H9 (cell line): ENCODE results near the gene SWAP70. TPM values are rescaled to one million over a fixed set of nuclear protein-coding genes. Genes with fewer than 3 reads are reported as not detected.

Experiments used
- DNase-seq: peaks from one replicate; pipeline ENCODE4 v3.0.0-alpha.2; 2017
- H2AFZ ChIP-seq: one replicate; pipeline ENCODE4 v1.6.1; 2013; ENCODE audit warnings: mild to moderate bottlenecking, low read length, control low read depth, moderate library complexity
- H2AK5ac ChIP-seq: 2 replicates; pipeline ENCODE4 v1.6.1; 2013; ENCODE audit warnings: low read length, control low read depth, mixed read lengths; ENCODE audit not compliant: insufficient read length
- H2BK120ac ChIP-seq: one replicate; pipeline ENCODE4 v1.6.1; 2013; ENCODE audit warnings: low read depth, mild to moderate bottlenecking, low read length, control low read depth, inconsistent platforms; ENCODE audit not compliant: poor library complexity, severe bottlenecking
- H2BK12ac ChIP-seq: 2 replicates; pipeline ENCODE4 v1.6.1; 2013; ENCODE audit warnings: low read length, control low read depth, mixed read lengths, low read depth; ENCODE audit not compliant: insufficient read length
- H2BK15ac ChIP-seq: 2 replicates; pipeline ENCODE4 v1.6.1; 2013; ENCODE audit warnings: low read depth, low read length, control low read depth
- H2BK20ac ChIP-seq: one replicate; pipeline ENCODE4 v1.6.1; 2013; ENCODE audit warnings: low read depth, mild to moderate bottlenecking, low read length, control low read depth, inconsistent platforms; ENCODE audit not compliant: poor library complexity, severe bottlenecking
- H2BK5ac ChIP-seq: 2 replicates; pipeline ENCODE4 v1.6.1; 2013; ENCODE audit warnings: low read length, control low read depth, mixed read lengths; ENCODE audit not compliant: insufficient read length
- H3K14ac ChIP-seq: 2 replicates; pipeline ENCODE4 v1.6.1; 2013; ENCODE audit warnings: low read length, control low read depth; ENCODE audit not compliant: insufficient read depth
- H3K18ac ChIP-seq: 2 replicates; pipeline ENCODE4 v1.6.1; 2013; ENCODE audit warnings: low read depth, mild to moderate bottlenecking, mixed read lengths, low read length, control low read depth; ENCODE audit not compliant: insufficient read length
- H3K23ac ChIP-seq: 2 replicates; pipeline ENCODE4 v1.6.1; 2013; ENCODE audit warnings: low read length, control low read depth, mixed read lengths, low read depth; ENCODE audit not compliant: insufficient read length
- H3K23me2 ChIP-seq: 2 replicates; pipeline ENCODE4 v1.6.1; 2013; ENCODE audit warnings: low read depth, mild to moderate bottlenecking, mixed read lengths, low read length, control low read depth; ENCODE audit not compliant: insufficient read length, poor library complexity, severe bottlenecking
- H3K27ac ChIP-seq: 2 replicates; pipeline ENCODE4 v1.5.1; 2013; ENCODE audit warnings: low read length, control low read depth, mixed read lengths, low read depth; ENCODE audit not compliant: insufficient read length
- H3K27me3 ChIP-seq: 2 replicates; pipeline ENCODE4 v1.6.1; 2013; ENCODE audit warnings: low read length, control low read depth, inconsistent platforms; ENCODE audit not compliant: insufficient read depth
- H3K4ac ChIP-seq: 2 replicates; pipeline ENCODE4 v1.6.1; 2013; ENCODE audit warnings: low read depth, mild to moderate bottlenecking, control low read depth, inconsistent platforms, low read length, moderate library complexity
- H3K4me1 ChIP-seq: 2 replicates; pipeline ENCODE4 v1.6.1; 2013; ENCODE audit warnings: low read length, control low read depth, inconsistent platforms; ENCODE audit not compliant: insufficient read depth
- H3K4me2 ChIP-seq: 2 replicates; pipeline ENCODE4 v1.6.1; 2013; ENCODE audit warnings: low read length, control low read depth, mixed read lengths; ENCODE audit not compliant: insufficient read length, insufficient read depth
- H3K56ac ChIP-seq: 2 replicates; pipeline ENCODE4 v1.6.1; 2013; ENCODE audit warnings: low read depth, mild to moderate bottlenecking, mixed read lengths, low read length, control low read depth; ENCODE audit not compliant: insufficient read length
- H3K79me1 ChIP-seq: 2 replicates; pipeline ENCODE4 v1.6.1; 2013; ENCODE audit warnings: low read depth, mild to moderate bottlenecking, moderate library complexity, low read length, control low read depth, inconsistent platforms; ENCODE audit not compliant: insufficient read depth, poor library complexity, severe bottlenecking
- H3K79me2 ChIP-seq: 2 replicates; pipeline ENCODE4 v1.6.1; 2013; ENCODE audit warnings: low read length, control low read depth, inconsistent platforms; ENCODE audit not compliant: insufficient read depth
- H3K9ac ChIP-seq: 2 replicates; pipeline ENCODE4 v1.6.1; 2013; ENCODE audit warnings: low read length, control low read depth, mixed read lengths; ENCODE audit not compliant: insufficient read length; ENCODE audit errors: extremely low read depth
- H3K9me3 ChIP-seq: one replicate; pipeline ENCODE4 v1.6.1; 2013; ENCODE audit warnings: low read depth, low read length, inconsistent platforms; ENCODE audit not compliant: control insufficient read depth
- H3T11ph ChIP-seq: one replicate; pipeline ENCODE4 v1.6.1; 2013; ENCODE audit warnings: mild to moderate bottlenecking, low read length, control low read depth, inconsistent platforms
- H4K20me1 ChIP-seq: one replicate; pipeline ENCODE4 v1.6.1; 2013; ENCODE audit not compliant: control insufficient read depth, insufficient read length, insufficient read depth
- H4K5ac ChIP-seq: 2 replicates; pipeline ENCODE4 v1.6.1; 2013; ENCODE audit warnings: low read depth, mild to moderate bottlenecking, mixed read lengths, low read length, control low read depth; ENCODE audit not compliant: insufficient read length
- H4K8ac ChIP-seq: replicated peaks from 2 replicates; pipeline ENCODE4 v1.6.1; 2013; ENCODE audit warnings: low read length, control low read depth, mixed read lengths, low read depth; ENCODE audit not compliant: insufficient read length
- H4K91ac ChIP-seq: 2 replicates; pipeline ENCODE4 v1.6.1; 2013; ENCODE audit warnings: low read depth, mild to moderate bottlenecking, moderate library complexity, mixed read lengths, low read length, control low read depth; ENCODE audit not compliant: insufficient read length
- H3K27ac Mint-ChIP-seq, 3 experiments: 2 replicates in 2 of 3; 3 replicates in 1 of 3; pipeline ENCODE4 v1.8.0; 2020 to 2021; ENCODE audit warnings: mixed read lengths in 3 of 3, mild to moderate bottlenecking in 1 of 3, moderate library complexity in 1 of 3
- H3K27me3 Mint-ChIP-seq: 2 replicates; pipeline ENCODE4 v1.8.0; 2021; ENCODE audit warnings: low read depth, mild to moderate bottlenecking, moderate library complexity, mixed read lengths
- H3K36me3 Mint-ChIP-seq, 3 experiments: 2 replicates in 2 of 3; 3 replicates in 1 of 3; pipeline ENCODE4 v1.8.0; 2020 to 2021; ENCODE audit warnings: low read depth in 3 of 3, mixed read lengths in 3 of 3; ENCODE audit not compliant: insufficient read depth in 1 of 3
- H3K4me1 Mint-ChIP-seq, 2 experiments: 2 replicates each; pipeline ENCODE4 v1.8.0; 2020; ENCODE audit warnings: mixed read lengths in 2 of 2
- H3K4me3 Mint-ChIP-seq, 2 experiments: 2 replicates in 1 of 2; 3 replicates in 1 of 2; pipeline ENCODE4 v1.8.0; 2020 to 2021; ENCODE audit warnings: mild to moderate bottlenecking in 2 of 2, mixed read lengths in 2 of 2, moderate library complexity in 1 of 2
- H3K9me3 Mint-ChIP-seq, 2 experiments: 2 replicates in 1 of 2; 3 replicates in 1 of 2; pipeline ENCODE4 v1.8.0; 2020; ENCODE audit warnings: mild to moderate bottlenecking in 2 of 2, mixed read lengths in 2 of 2, moderate library complexity in 1 of 2
- CTCF ChIP-seq: fragments of 200-600 bp; sonication (generic); conservative IDR thresholded peaks from 3 replicates; pipeline ENCODE4 v1.8.0; 2021; ENCODE audit warnings: antibody characterized with exemption, mild to moderate bottlenecking
- WGBS: extraction: QIAGEN DNeasy Blood & Tissue Kit; methylation state at CpG from one replicate; pipeline ENCODE4 v1.1.7; 2013; ENCODE audit warnings: missing lambda C conversion rate, low lambda C conversion rate, mixed read lengths; ENCODE audit not compliant: insufficient read length; ENCODE audit errors: extremely low coverage; 5-methylcytosine and 5-hydroxymethylcytosine counted together
- total RNA-seq: library from RNA; stranded (reverse); gene quantifications from 2 replicates; pipeline ENCODE4 v1.2.1, GENCODE V29; 2021

SWAP70 gene
- total RNA-seq, 1 experiment from 2014 or later = 34.4 TPM

- WGBS = no CpG with 5 or more reads among the region's 6 CpGs
- no peak overlapping the region for H3K9ac ChIP-seq
- H4K8ac ChIP-seq = no peak overlapping the region
- H2BK20ac ChIP-seq = no peak overlapping the region
- no peak overlapping the region for H2AFZ ChIP-seq
- no peak overlapping the region for H3K18ac ChIP-seq
- no peaks in the 10 kb centered on the region for H4K20me1 ChIP-seq
- no peak for DNase-seq
- Mint-ChIP-seq H3K9me3 (no peaks in the 10 kb centered on the region), H3K4me3 (no peak overlapping the region), H3K27me3 (no peaks in the 10 kb centered on the region), H3K4me1 (peaks cover 35 to 36% of the 10 kb centered on the region in 2 experiments), H3K27ac (no peak overlapping the region), H3K36me3 (peaks cover 4 to 10% (median 8%) of the 10 kb centered on the region in 3 experiments; a peak in 5 of 7 replicates)
- no peaks in the 10 kb centered on the region for H3K79me2 ChIP-seq
- no peaks in the 10 kb centered on the region for H3K79me1 ChIP-seq
- H3K23me2 ChIP-seq = peaks cover 9% of the 10 kb centered on the region
- no peak overlapping the region for H2AK5ac ChIP-seq
- no peak overlapping the region for H3K4ac ChIP-seq
- H4K91ac ChIP-seq = no peak overlapping the region
- no peaks in the 10 kb centered on the region for H3K27me3 ChIP-seq
- no peak for TF ChIP-seq CTCF
- no peak overlapping the region for H3K56ac ChIP-seq
- H3T11ph ChIP-seq = no peak overlapping the region
- H4K5ac ChIP-seq = no peak overlapping the region
- 0 out of 2 replicates have a peak, but pooled peaks cover 3% of the 10 kb centered on the region for H3K4me1 ChIP-seq
- no peak overlapping the region for H3K27ac ChIP-seq
- H3K14ac ChIP-seq = no peak overlapping the region
- no peak overlapping the region for H2BK120ac ChIP-seq
- no peak overlapping the region for H2BK15ac ChIP-seq
- H2BK12ac ChIP-seq = peak overlapping the region; percentile 15
- H2BK5ac ChIP-seq = no peak overlapping the region
- no peak overlapping the region for H3K23ac ChIP-seq
- no peak overlapping the region for H3K4me2 ChIP-seq
- H3K9me3 ChIP-seq = no peaks in the 10 kb centered on the region
Measured at GRCh38 chr11:9756878-9757277, 93.0 kb downstream of the SWAP70 start.
